Measurements from ENCODE around the gene CXCR6. TPM values are rescaled to one million over a fixed set of nuclear protein-coding genes. Genes with fewer than 3 reads are reported as not detected.

CXCR6 gene
- 0.12 TPM for total RNA-seq

DNA sequence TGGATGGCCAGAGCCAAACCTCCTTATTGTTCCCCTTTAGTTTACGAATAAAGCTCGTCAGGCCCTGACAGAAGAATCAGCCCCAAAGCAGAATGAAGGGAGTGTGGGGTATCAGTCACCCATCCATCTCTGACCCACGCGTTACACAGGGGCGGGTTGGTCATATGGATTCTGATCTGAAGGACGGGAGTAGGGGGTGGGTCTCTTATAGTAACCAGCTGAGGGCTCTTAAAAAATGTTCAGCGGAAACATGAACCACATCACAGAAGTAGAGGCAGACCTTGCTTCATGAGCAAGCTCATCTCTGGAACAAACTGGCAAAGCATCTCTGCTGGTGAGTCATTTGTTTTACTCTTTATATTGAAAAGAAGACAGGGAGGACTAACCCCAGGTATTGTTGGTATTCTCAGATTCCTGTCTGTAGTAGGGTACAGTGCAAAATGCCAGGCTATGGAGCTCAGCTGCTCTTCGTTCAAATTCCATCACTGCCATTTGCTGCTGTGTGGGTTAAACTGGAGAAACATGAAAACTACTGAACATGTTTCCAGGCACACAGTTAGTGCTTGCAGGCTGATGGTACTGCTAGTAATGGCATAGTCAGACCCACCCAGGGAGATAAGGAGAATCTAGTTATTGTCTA is at the start of gene CXCR6:
CXCR6 (plus strand) TSS at position 258 of the 640 bp plus-strand sequence. CDS start 3,018 bp downstream, outside the sequence.

DNA sequence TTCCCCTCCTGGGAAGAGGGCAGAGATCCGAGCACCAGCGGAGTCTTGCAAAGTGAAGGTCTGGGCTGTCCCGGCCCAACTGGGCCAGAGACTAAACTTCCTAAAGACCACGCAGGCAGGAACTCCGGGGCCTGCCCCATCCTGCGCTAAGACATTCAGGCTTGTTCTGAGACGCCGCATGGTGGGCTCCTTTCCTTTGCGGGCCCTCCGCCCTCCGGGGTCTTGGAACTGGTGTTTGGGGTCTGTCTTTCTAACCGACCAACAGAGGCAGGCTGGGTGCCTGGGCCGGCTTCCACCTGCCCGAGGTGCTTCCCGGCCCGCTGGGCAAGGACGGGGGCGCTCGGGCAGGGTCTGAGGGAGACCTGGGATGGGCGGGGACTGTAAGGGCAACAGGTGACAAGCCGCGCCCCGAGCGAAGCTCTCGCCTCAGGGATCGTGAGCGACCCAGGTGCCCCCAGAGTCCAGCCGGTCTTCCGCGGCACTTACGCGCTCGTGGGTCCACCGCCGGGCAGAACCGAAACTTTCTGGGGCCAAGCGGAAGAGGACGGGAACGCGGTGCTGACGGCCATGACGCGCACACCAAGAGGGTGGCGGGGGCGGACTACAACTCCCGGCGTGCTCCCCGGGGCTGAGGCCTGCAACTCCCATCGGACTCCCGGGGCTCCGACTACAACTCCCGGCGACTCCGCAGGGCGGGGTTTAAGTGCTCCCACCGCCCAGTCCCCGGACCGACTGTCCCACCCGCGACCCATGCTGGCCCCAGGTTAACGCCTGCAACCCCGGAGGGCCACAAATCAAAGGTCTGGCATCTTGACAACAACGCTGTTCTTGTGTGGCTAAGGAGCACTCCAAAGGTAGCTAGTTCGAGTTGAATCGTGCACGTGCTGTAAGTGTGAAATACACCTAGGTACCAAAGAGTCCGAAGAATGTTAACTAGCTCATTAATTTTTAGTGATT is 52.2 kb downstream of the CXCR6 start, which contains the start of gene FYCO1:
FYCO1 (minus strand) TSS at position 589 of the 957 bp plus-strand sequence. CDS start 10,914 bp downstream, outside the sequence.

Small RNA genes lying within 50 kb of the gene (small RNA-seq; reads per million reads assigned to genes)
- not detected for gene RF00019 (ENCODE audit: low replicate concordance)

Other genes starting within 250 kb of the CXCR6 start
- 0.06 TPM for gene SLC6A20, start 146.9 kb upstream of the CXCR6 start, total RNA-seq
- gene LZTFL1, start 101.3 kb upstream of the CXCR6 start, total RNA-seq: 20.7 TPM
- 0.18 TPM for gene CCR9, start 56.9 kb upstream of the CXCR6 start, total RNA-seq
- gene FYCO1, start 52.4 kb downstream of the CXCR6 start, total RNA-seq: 35.7 TPM
- 0.35 TPM for gene XCR1, start 84.0 kb downstream of the CXCR6 start, total RNA-seq